CD4-positive, alpha-beta T cell treated with Interleukin-4 for 1 hour (primary cell): Measurements from ENCODE around the gene CYP4F2.
"Not testable (repeated sequence)": the region's sequence is repeated elsewhere in the genome, so short reads cannot be mapped to it uniquely, and the experiment has no call there.

ENCODE experiments used
- DNase-seq, 2 donors: peaks; one replicate each; pipeline ENCODE4 v3.0.0-alpha.2; 2020 to 2022

CYP4F2 gene

GRCh38 chr19:15899561-15899960 is 1.7 kb upstream of the CYP4F2 start:
- not testable (repeated sequence) for DNase-seq

GRCh38 chr19:15897026-15897737 is 692 bp downstream of the CYP4F2 start:
- no peak for DNase-seq

DNA sequence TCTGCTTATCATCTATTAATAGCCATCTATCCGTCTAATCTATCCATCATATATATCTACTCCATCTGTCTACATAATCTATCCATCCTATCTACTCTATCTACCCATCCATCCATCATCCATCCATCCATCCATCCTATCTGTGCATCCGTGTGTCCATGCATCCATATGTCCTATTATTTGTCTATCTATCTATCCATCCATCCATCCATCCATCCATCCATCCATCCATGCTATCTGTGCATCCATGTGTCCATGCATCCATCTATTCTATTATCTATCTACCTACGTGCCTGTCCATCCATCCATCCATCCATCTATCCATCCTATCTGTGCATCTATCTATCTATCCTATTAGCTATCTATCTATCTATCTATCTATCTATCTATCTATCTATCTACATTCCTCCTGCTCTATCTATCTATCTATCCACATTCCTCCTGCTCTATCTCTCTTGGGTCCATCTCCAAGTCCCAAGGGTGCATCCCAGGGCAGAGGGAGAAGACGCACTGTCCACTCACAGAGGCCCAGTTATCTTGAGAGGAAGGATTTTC is 1.9 kb downstream of the CYP4F2 start:
- DNase-seq, result no peak

DNA sequence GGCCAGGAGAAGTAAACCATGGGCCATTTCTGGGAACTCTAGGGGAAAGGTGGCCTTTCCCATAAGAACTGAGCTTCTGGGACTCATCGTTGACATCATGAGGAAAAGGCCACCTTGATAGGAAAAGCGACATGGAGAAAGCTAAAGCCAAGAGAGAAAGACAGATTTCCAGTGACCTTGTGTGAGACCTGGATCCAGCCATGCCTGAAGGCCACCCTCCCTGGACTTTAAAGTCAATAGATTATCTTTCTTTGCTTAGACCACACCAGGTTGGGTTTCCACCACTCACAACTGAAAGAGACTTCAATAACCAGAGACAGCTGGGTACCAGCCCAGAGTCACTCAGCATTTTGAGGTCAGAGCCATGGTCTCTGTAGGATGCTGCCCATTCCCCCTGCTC is 3.5 kb downstream of the CYP4F2 start:
- DNase-seq, result no peak

GRCh38 chr19:15893477-15893876 is 4.4 kb downstream of the CYP4F2 start:
- DNase-seq, result no peak

DNA sequence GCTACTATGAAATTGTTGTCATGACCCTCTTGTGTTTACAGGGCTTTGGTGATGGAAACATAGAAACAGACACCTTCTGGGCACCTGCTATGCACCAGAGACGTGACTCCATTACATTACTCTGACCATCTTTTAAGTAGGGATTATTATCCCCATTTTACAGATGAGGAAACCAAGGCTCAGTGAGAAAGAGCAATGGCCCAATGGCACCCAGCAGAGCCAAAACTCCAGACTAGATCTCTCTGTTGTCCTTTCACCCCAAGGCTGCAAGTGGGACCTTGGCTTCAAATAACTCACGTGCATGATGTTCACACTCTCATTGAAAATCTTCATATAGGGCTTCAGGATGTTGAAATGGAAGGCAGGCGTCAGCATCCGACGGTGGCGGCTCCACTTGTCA is 5.9 kb downstream of the CYP4F2 start:
- no peak for DNase-seq

DNA sequence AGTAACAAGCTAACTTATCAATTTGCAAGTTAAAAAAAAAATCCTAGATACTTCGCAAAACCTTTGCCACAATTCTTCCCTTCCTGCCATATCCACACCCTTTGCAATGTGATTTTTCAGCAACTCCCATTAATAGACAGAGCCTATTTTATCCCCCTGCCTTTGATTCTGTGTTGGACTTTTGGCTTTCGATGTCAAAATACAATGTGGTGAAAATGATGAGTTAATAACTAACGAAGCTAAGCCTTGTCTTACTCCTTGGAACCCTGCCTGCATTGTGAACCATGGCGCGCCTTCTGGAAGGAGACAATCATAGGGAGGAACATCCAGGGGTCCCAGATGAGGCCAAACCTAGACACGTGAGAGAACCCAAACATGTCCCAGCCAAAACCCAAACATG is 6.4 kb downstream of the CYP4F2 start:
- no peak for DNase-seq

- not testable (repeated sequence) for DNase-seq
These were observed 8.5 kb downstream of the CYP4F2 start for GRCh38 chr19:15889339-15889738.

DNA sequence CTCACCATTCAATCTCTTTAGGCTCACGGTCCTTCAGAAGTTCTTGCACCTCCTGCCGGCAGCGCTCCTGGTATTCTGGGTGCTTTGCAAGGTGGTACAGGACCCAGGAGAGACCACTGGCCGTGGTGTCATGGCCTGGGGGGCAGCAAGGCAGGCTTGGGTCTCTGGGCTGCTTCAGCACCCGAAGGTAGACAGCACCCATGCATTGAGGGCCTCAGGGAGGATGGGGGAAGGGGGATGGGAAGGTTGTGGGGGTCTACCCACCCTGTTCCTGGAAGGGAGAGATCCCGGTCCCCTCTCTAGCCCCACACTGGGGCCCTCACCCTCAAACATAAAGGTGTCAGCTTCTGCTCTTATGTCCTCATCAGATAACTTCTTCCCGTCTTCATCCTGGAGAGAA is 12.0 kb downstream of the CYP4F2 start:
- DNase-seq, result no peak

DNA sequence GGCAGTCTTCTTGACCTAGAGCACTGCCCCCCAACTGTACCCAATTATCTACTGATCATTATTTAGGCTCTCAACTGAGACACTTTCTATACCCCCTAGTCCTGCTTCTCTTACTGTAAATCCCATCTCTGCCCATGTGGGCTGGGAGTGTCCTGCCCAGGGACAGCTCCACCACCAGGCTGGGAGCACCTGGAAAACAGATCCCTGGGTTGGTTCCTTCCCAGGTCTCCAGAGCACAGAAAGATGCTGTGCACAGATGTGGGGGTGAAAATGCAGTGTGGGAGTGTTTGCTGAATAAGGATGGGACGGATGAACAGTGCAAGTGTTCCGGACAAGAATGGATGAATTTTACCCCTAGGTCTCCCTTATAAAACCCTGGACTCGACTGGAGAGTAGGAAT is 12.7 kb downstream of the CYP4F2 start:
- no peak for DNase-seq

DNA sequence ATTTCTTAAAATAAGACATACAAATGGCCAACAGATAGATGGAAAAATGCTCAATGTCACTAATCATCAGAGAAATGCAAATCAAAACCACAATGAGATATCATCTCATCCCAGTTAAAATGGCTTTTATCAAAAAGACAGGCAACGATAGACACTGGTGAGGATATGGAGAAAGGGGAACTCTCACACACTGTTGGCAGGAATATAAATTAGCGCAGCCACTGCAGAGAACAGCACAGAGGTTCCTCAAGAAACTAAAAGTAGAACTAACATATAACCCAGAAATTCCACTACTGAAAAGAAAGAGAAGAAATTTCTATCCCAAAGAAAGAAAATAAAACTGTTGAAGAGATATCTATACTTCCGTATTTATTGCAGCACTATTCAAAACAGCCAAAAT is 14.5 kb downstream of the CYP4F2 start:
- DNase-seq, result not testable (repeated sequence)

- no peak for DNase-seq
These were observed 22.9 kb downstream of the CYP4F2 start for GRCh38 chr19:15874821-15875474.

DNA sequence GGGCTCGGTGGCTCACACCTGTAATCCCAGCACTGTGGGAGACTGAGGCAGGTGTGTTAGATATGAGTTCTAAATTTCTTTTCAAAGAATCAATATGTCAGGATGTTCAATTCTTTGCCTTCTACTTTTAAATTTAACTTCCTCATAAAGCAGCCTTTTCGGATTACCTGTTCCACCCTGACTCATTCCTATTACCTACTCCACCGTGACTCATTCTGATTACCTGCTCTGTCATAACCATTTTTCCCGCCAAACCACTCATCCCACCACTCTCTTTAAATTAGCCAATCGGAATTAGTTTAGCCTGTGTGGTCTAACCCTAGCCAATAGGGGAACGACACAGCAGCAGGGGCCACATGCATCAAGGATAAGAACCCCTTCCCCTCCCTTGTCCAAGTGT is 24.1 kb downstream of the CYP4F2 start:
- not testable (repeated sequence) for DNase-seq

- peak in 1 of 2 donors; percentile 1 for DNase-seq
These were observed 26.3 kb downstream of the CYP4F2 start for GRCh38 chr19:15871570-15871969.

DNA sequence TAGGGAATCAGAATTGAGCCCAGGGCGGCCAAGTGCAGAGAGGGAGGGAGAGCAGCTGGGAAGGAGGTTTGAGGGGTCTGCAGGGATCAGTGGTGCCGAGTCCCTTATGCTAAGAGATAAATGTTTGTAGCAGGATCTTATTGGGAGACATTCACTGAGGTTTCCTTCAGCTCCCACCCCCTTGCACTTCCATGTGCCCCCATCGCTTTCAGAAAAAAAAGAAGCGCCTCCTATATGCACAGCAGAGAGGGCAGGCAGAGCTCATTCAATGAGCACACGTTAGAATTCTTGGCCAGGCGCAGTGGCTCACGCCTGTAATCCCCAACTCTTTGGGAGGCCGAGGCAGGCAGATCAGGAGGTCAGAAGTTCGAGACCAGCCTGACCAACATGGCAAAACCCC is 28.0 kb downstream of the CYP4F2 start:
- no peak for DNase-seq

- peak; percentile 37 to 59 for DNase-seq
These were observed 28.7 kb downstream of the CYP4F2 start for GRCh38 chr19:15869109-15869555.

DNA sequence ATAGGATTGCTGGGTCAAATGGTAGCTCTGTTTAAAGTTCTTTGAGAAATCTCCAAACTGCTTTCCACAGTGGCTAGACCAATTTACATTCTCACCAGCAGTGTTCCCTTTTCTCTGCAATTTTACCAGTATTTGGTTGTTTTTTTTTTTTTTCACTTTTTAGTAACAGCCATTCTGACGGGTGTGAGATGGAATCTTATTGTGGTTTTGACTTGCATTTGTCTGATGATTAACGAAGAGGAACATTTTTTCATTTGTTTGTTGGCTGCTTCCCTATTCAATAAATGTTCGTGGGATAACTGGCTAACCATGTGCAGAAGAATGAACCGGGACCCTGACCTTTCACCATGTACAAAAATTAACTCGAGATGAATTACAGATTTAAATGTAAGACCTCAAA is 31.2 kb downstream of the CYP4F2 start:
- DNase-seq, result no peak

- no peak for DNase-seq
These were observed 33.0 kb downstream of the CYP4F2 start for GRCh38 chr19:15864824-15865223.

DNA sequence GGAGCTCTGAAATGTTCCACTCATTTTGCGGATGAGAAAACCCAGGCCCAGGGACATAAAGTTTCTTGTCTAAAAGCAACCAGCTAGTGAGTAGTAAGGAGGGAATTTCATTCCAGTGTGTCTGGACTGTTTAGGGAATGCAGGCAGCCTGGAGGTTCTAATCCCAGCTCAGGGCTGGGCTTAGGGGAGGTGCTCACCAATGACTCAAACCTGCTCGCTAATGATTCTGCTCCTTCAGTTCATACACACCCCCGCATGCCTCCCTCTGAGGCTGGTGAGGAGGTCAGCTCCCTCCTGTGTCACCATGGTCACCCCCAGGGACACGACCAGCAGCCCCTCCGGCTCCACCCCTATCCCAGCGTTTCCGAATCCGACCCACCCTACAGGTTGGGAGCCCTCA is 34.6 kb downstream of the CYP4F2 start:
- no peak for DNase-seq

- no peak for DNase-seq
These were observed 35.4 kb downstream of the CYP4F2 start for GRCh38 chr19:15862444-15862843.

GRCh38 chr19:15860522-15860921 is 37.4 kb downstream of the CYP4F2 start:
- DNase-seq, result no peak

GRCh38 chr19:15859187-15859586 is 38.7 kb downstream of the CYP4F2 start:
- DNase-seq, result no peak

- DNase-seq, result no peak
These were observed 47.5 kb downstream of the CYP4F2 start for GRCh38 chr19:15850385-15850784.

- no peak for DNase-seq
These were observed 51.0 kb downstream of the CYP4F2 start for GRCh38 chr19:15846923-15847322.

GRCh38 chr19:15843894-15844222 is 54.0 kb downstream of the CYP4F2 start:
- not testable (repeated sequence) for DNase-seq
